B cell (primary cell): Measurements from ENCODE around the gene KSR2.

Source experiments
- EZH2 ChIP-seq: IDR thresholded peaks from 2 replicates; pipeline ENCODE4 v1.6.1; 2012; ENCODE audit warnings: borderline replicate concordance, low read depth, mild to moderate bottlenecking, moderate library complexity, low read length; ENCODE audit not compliant: insufficient read depth, poor library complexity, severe bottlenecking
- TF ChIP-seq, protein P1 (sequence below): fragments of 200-600 bp; IDR thresholded peaks from one replicate; pipeline ENCODE4 v1.8.0; 2022; ENCODE audit warnings: antibody characterized with exemption, mild to moderate bottlenecking

DNA sequence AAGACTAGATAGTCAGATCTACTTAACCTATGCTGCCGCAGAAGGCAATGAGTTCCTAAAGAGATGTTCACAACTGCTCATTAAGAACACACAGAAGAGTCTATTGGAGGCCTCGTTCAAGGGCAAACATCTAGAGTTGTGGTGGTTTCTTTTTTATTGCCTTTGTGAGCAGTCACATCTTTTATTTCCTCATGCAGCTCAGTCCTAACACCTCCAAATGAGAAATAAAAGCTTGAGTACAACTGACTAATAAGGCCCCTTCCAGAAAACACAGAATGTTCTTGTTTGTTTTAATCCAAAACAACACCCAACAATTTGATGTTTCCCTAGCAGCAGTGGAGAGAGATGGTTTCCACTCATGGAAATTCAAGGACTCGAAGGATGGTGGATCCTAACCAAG, 483.9 kb downstream of the KSR2 start:
- TF ChIP-seq, protein P1, sequence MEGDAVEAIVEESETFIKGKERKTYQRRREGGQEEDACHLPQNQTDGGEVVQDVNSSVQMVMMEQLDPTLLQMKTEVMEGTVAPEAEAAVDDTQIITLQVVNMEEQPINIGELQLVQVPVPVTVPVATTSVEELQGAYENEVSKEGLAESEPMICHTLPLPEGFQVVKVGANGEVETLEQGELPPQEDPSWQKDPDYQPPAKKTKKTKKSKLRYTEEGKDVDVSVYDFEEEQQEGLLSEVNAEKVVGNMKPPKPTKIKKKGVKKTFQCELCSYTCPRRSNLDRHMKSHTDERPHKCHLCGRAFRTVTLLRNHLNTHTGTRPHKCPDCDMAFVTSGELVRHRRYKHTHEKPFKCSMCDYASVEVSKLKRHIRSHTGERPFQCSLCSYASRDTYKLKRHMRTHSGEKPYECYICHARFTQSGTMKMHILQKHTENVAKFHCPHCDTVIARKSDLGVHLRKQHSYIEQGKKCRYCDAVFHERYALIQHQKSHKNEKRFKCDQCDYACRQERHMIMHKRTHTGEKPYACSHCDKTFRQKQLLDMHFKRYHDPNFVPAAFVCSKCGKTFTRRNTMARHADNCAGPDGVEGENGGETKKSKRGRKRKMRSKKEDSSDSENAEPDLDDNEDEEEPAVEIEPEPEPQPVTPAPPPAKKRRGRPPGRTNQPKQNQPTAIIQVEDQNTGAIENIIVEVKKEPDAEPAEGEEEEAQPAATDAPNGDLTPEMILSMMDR, result no peak
- TF ChIP-seq EZH2, result no peak
